ENCODE measurements around the gene ZNF618.

GRCh38 chr9:114005371-114006154 lies 129.5 kb downstream of the ZNF618 start:
- no peak for TF ChIP-seq USF2 (CRISPR knock-in tag; IDR thresholded peaks at IDR 0.05)
- no peak for TF ChIP-seq TEAD4 (CRISPR knock-in tag; IDR thresholded peaks at IDR 0.05)
- no peak for TF ChIP-seq CTCF (IDR thresholded peaks at IDR 0.05)
- no peak for TF ChIP-seq CREB1 (CRISPR knock-in tag; IDR thresholded peaks at IDR 0.05)
- TF ChIP-seq USF1 (CRISPR knock-in tag; IDR thresholded peaks at IDR 0.05) = no peak
- TF ChIP-seq MLX (CRISPR knock-in tag; IDR thresholded peaks at IDR 0.05) = no peak
- TF ChIP-seq NR1H2 (CRISPR knock-in tag; IDR thresholded peaks at IDR 0.05) = no peak
- no peak for TF ChIP-seq ATF3 (CRISPR knock-in tag; conservative IDR thresholded peaks at IDR 0.05)
- TF ChIP-seq ERG (CRISPR knock-in tag; IDR thresholded peaks at IDR 0.05) = no peak
- no peak for TF ChIP-seq GABPB1 (CRISPR knock-in tag; IDR thresholded peaks at IDR 0.05)
- TF ChIP-seq CREM (CRISPR knock-in tag; IDR thresholded peaks at IDR 0.05) = no peak
- no peak for TF ChIP-seq NR2C2 (CRISPR knock-in tag; IDR thresholded peaks at IDR 0.05)
- TF ChIP-seq ESRRA (CRISPR knock-in tag; IDR thresholded peaks at IDR 0.05; ENCODE audit: borderline replicate concordance) = no peak
